ENCODE results near the gene IL10.

DNA sequence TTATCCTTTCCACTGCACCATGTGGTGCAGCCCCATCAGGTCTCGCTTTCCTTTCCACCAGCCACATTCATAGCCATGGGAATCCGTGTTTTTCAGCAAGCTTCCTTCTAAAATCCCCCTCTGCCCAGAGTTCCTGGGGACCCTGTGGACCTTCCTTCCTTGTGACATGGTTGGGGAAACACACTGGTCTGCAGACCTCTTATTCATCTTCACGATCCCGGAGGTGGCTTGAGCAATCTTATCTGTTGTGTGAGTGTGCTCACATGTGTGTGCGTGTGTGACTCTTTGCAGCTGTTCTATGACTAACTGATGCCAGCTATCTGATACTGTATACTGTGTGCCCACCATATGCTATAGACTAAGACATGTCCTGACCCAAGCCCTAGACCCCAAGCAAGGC, 15.6 kb upstream of the IL10 start:
- TF ChIP-seq POLR2AphosphoS5 (IDR thresholded peaks at IDR 0.05; ENCODE audit: borderline replicate concordance, low read depth, low read length) (no peak), EZH2 (IDR thresholded peaks at IDR 0.05) (no peak), FOXP2 (optimal IDR thresholded peaks at IDR 0.05; ENCODE audit: control extremely low read depth, extremely low read length, insufficient read depth) (no peak)
